ENCODE measurements around the gene CAMK2G.

CAMK2G gene

GRCh38 chr10:73779539-73780197 is 94.7 kb downstream of the CAMK2G start:
- H3K4me3 ChIP-seq (ENCODE audit: low read length): no peak overlapping the region
- TF ChIP-seq ZNF274 (IDR thresholded peaks at IDR 0.05; ENCODE audit: low read depth, low read length): no peak

GRCh38 chr10:73779018-73779417 is 95.3 kb downstream of the CAMK2G start:
- no peak overlapping the region for H3K4me3 ChIP-seq (ENCODE audit: low read length)
- TF ChIP-seq ZNF274 (IDR thresholded peaks at IDR 0.05; ENCODE audit: low read depth, low read length): no peak

- peak overlapping the region; percentile 89; the same call in 1 of the 2 replicates for H3K4me3 ChIP-seq (ENCODE audit: low read length)
- TF ChIP-seq ZNF274 (IDR thresholded peaks at IDR 0.05; ENCODE audit: low read depth, low read length): no peak
These were observed 99.7 kb downstream of the CAMK2G start for GRCh38 chr10:73774637-73775036.

GRCh38 chr10:73773152-73773879 is 101.0 kb downstream of the CAMK2G start:
- peak overlapping the region; percentile 89 for H3K4me3 ChIP-seq (ENCODE audit: low read length)

GRCh38 chr10:73772281-73773151 is 101.8 kb downstream of the CAMK2G start:
- TF ChIP-seq ZNF274 (IDR thresholded peaks at IDR 0.05; ENCODE audit: low read depth, low read length): no peak

More at GRCh38 chr10:73773152-73773879, 101.0 kb downstream of the CAMK2G start:
- TF ChIP-seq ZNF274 (IDR thresholded peaks at IDR 0.05; ENCODE audit: low read depth, low read length): no peak

GRCh38 chr10:73771722-73772280 is 102.6 kb downstream of the CAMK2G start:
- no peak for TF ChIP-seq ZNF274 (IDR thresholded peaks at IDR 0.05; ENCODE audit: low read depth, low read length)
- H3K4me3 ChIP-seq (ENCODE audit: low read length): peak overlapping the region; percentile 89

More at GRCh38 chr10:73772281-73773151, 101.8 kb downstream of the CAMK2G start:
- H3K4me3 ChIP-seq (ENCODE audit: low read length): peak overlapping the region; percentile 89

GRCh38 chr10:73769396-73769795 is 105.0 kb downstream of the CAMK2G start:
- no peak for TF ChIP-seq ZNF274 (IDR thresholded peaks at IDR 0.05; ENCODE audit: low read depth, low read length)

GRCh38 chr10:73768881-73769280 is 105.5 kb downstream of the CAMK2G start:
- no peak overlapping the region for H3K4me3 ChIP-seq (ENCODE audit: low read length)
- TF ChIP-seq ZNF274 (IDR thresholded peaks at IDR 0.05; ENCODE audit: low read depth, low read length): no peak

More at GRCh38 chr10:73769396-73769795, 105.0 kb downstream of the CAMK2G start:
- H3K4me3 ChIP-seq (ENCODE audit: low read length): no peak overlapping the region

GRCh38 chr10:73765066-73765465 is 109.3 kb downstream of the CAMK2G start:
- no peak for TF ChIP-seq ZNF274 (IDR thresholded peaks at IDR 0.05; ENCODE audit: low read depth, low read length)
- no peak overlapping the region for H3K4me3 ChIP-seq (ENCODE audit: low read length)

- H3K4me3 ChIP-seq (ENCODE audit: low read length): no peak overlapping the region
- no peak for TF ChIP-seq ZNF274 (IDR thresholded peaks at IDR 0.05; ENCODE audit: low read depth, low read length)
These were observed 111.0 kb downstream of the CAMK2G start for GRCh38 chr10:73763343-73763742.

GRCh38 chr10:73762915-73763314 is 111.4 kb downstream of the CAMK2G start:
- no peak for TF ChIP-seq ZNF274 (IDR thresholded peaks at IDR 0.05; ENCODE audit: low read depth, low read length)
- no peak overlapping the region for H3K4me3 ChIP-seq (ENCODE audit: low read length)
